GM18867 (cell line): ENCODE measurements around the gene CHST8.

ENCODE experiments used
- ATAC-seq: cut with Tn5 transposase; IDR thresholded peaks from one replicate; pipeline ENCODE4 v1.9.1; 2021; ENCODE audit warnings: mild to moderate bottlenecking, moderate library complexity; ENCODE audit not compliant: unreplicated experiment

Gene CHST8

DNA sequence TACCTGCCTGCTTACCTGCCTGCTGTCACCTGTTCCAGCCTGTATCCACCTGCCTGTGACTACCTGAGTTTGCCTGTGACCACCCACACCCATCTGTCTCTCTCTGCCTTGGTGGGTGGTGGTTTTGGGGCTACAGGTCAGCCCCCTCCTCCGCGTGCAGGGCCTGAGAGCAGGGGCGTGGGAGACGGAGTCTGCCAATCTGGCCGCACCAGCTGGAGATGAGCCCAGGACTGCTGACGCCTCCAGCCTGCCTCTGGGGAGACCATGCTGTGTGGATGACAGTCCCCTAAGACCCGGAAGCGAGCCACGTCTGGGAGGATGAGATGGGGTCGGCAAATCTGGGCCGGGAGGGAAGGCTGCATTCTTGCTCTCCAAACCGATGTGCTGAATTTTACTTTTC, 159.0 kb downstream of the CHST8 start:
- no peak for ATAC-seq

DNA sequence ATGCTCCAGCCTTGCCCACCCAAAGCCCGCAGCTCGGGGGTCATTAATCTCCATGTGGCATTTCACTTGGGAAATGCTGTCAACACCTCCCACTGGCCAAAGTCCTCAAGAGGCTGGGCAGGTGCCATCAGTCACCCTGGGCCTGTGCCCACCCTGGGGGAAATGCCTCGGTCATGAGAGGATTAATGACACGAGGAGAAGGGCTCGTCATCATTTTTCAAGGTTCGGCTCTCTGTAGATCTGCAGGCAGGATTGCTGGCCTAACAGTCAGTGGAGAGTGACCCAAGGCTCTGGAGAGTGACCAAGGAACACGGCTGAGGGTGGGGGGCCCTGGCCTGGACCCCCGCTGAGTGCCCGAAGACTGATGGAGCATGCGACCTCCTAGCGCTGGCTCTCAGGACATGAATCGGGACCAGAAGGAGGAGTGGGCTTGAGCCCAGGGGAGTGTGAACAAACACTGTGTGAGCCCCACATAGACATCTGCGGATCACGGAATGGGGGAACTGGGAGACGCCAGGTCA, 159.7 kb downstream of the CHST8 start:
- no peak for ATAC-seq

DNA sequence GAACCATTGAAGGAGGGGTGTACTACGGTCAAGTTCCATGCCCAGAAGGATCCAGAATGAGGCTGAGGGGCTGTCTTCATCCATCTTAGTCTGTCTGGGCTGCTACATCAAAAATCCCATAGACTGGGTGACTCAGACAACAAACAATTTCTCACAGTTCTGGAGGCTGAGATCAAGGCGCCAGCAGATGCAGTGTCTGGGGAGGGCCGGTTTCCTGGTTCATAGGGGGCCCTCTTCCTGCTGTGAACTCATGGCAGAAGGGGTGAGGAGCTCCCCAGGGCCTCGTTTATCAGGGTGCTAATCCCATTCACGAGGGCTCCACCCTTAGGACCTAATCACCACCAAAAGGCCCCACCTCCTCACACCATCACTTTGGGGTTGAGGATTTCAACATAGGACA, 160.2 kb downstream of the CHST8 start:
- no peak for ATAC-seq

DNA sequence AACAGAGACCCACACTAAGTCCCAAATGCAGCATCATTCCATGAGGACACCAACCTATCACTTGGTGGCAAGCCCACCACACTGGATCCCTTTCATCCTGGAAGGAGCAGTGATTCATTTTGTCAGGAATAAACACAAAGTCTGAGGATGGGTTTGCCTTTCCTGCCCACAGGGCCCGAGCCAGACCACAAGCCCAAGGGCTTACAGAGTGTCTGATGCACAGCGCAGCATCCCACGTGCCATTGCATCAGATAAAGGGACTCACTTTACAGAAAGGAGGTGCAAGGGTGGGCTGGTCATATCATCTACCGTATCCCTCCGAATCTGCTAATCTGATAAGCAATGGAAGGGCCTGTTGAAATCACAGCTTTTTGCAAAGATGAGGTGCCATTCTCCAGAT, 162.7 kb downstream of the CHST8 start:
- no peak for ATAC-seq

DNA sequence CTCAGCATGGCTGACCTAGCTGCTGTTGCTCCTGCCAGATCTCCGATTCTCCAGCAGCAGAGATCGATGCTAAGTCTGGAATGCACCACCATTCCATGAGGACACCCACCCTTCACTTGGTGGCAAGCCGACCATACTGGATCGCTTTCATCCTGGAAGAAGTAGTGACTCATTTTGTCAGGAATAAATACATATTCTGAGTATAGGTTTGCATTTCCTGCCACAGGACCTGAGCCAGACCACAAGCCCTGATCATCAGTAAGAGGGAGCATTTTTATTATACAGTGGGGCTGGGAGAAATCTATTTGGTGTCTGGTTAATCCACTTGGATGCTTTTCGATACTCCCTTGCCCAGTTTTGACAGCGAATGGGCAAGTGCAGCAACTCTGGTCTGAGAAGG, 164.0 kb downstream of the CHST8 start:
- ATAC-seq: no peak

DNA sequence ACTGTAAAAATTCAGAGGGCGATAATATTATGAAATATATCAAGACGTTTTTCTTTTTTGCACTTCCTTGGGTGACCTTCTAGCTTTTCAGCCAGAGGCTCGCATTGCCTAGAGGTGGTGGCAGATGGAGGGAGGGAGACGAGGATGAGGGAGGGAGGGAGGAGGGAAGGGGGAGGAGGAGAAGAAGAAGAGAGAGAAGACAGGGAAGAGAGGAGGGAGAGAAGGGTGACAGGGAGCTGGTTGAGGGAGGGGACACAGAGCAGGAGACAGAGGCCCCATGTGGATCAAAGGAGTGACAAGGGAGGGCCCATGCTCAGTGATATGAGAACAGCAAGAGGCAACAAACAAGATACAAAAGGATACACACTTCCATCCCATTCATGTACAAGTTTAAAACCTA, 166.9 kb downstream of the CHST8 start:
- no peak for ATAC-seq

DNA sequence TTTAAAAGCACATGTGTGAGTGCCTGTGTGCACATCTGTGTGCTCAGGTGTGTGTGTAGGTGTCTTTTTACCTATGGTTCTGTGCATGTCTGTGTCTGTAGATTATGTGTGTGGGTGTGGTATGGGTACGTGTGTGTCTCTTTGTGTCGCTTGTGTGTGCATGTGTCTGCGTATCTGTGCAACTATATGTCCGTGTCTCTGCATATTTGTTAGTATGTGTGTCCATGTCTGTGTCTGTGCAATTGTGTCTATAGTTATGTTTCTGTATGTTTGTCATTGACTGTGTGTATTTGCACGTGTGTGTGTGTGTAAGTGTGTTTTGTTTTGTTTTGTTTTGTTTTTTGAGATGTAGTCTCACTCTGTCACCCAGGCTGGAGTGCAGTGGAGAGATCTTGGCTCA, 167.6 kb downstream of the CHST8 start:
- no peak for ATAC-seq

DNA sequence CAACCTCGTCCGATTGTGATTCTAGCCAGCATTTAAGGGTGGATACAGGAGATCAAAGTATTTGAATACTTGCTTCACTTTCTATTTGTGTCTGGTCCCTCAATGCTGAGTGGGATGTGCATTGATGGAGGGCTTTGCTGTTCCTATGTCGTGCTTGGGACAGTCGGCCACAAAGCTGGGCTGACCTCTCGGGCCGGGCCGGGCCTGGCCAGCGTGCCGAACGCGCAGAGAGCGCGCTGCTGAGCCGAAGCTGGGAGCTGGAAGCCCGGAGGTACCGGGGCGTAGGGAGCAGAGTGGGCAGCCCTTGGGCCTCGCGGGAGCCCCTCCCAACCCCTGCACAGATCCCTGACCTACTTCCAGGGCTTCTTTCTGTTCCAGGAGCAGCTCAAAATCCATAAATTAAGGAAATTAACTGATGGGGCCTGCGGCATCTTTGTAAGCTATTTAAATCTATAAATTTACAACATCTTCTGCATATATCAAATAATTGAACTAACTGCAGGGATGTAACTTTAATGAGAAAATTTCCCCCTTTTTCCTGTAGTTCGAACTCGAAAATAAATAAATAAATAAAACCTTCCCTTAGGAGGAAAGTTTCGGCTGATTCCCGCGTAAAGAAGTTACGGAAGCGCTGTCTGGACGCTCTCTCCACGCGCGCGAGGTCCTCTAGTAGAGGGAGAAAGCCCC, 173.1 kb downstream of the CHST8 start:
- ATAC-seq: no peak

DNA sequence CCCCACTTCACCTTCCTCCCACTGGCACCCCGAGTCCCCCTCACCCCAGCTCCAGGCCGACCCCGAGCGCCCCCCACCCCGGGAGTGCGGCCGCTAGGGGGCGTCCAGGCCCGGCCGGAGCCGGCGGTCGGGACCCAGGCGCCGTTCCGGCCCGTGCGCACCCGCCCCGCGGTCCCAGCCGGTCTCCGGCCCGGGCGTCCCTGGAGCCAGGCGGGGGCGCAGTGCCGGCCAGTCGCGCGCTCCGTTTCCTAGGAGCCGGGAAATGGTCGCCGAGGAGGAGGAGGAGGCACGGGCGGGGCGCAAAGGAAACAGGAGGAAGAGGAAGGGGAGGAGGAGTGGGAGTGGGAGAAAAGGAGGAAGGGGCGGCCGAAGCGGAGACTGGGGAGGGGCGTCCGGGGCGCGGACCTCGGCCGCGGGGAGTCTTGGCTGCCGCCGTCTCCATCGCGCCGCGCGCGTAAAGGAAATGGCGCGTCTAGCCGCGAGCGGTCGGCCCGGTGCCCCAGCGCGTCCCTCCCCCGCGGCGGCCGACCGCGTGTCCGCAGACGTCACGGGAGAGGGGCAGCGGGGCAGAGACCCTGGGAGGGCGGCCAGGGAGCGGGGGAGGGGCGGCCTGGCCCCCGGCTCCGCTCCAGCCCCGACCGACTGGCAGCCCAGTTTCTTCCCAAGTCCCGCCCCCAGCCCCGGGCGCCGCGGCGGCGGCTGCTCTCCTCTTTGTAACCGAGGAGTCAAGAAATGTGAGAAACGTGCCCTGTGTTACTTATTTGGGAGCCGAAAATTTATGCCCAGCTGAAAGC, 173.8 kb downstream of the CHST8 start:
- no peak for ATAC-seq

DNA sequence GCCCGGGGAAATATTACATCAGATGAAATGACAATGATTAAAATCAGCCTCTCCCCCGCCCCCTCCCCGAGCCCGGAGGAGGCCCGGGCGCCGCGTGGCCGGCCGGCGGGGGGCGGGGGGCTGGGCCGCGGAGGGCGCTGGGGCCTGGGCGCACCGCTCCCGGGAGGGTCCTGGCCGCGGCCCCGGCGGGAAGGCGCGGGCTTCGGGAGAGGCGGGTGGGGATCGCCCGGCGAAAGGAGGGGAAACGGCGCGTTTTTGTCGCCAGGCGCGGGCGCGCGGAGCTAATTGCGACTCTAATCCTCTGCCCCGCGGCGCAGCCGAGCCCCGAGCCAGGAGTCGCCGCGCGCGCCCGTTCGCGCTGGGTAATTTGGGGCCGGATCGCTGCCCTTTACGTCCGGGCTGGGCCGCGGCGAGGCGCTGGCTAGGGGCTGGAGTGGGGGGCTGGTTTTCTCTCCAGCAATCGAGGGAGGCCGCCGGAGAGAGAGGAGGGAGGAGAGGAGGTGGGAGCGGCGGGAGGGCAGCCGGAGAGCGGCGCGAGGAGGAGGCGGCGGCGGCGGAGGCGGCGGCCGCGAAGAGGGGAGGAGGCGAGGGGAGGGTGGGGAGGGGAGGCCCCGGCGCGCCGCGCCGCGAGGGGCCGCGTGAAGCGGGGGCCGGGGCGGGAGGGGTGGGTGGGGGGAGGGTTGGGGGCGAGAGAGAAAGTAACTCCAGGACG, 174.6 kb downstream of the CHST8 start, which contains the start of gene KCTD15:
Gene KCTD15 (plus strand): TSS at position 707 of the 712 bp plus-strand sequence. CDS start 3,585 bp downstream, outside the sequence.
- no peak for ATAC-seq

DNA sequence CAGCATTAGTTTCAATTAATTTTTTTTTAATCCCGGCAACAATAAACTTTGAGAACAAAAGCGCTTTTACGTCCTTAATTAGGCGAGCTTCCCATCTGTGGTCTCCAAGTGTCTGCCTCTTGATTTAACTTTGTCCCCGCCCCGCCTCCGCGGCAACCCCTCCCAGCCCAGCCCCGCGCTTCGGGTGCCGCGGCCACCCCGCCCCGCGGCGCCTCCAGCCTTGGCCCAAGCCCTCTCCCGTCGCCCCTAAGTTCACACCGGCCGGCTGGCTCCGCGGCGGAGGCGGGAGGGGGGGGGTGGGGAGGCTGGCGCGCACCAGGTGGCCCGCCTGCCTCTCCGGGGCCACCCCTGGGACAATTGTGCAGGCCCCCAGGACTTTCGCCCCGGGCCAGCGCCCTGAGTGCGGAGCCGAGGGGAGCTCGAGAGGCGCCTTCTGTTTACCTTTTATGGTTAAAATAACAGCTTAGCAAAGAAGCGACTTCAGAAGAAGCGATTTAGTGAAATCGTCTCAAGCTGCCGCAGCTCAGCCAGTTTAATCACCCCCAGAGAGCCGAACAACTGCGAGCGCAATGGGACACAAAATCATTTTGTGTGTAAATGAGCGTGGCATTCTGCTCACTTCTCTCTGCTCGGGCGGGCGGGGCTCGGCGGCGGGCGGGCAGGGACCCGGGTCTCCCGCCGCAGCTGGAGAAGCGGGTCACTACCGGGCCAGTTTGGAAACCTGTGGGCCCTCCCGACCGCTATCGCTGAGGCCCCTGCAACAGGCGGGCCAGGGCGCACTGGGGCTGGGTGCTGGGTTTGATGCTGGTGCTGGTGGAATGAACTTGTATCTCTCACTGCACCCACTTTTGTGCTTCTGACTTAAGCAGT, 176.3 kb downstream of the CHST8 start:
- no peak for ATAC-seq

DNA sequence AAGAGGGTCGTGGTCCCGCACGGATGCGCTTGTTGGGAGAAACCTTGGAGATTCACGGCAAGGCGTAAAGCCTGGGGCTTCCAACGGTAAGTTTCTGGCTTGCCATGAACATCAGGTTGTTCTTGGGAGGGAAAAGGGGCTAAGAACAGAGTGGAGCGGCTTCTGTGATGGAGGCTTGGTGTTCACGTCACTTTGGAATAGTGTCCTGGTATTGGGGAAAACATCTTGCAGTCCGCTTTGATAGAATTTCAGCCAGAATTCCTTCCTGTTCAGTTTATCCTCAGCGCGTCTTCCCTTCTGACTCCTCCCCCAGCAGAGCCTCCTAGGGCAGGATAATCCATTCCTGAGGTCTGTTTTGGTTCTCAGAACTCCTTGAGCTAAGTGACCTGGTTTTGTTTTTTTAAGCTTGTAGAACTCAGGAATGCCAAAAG, 176.9 kb downstream of the CHST8 start:
- no peak for ATAC-seq

DNA sequence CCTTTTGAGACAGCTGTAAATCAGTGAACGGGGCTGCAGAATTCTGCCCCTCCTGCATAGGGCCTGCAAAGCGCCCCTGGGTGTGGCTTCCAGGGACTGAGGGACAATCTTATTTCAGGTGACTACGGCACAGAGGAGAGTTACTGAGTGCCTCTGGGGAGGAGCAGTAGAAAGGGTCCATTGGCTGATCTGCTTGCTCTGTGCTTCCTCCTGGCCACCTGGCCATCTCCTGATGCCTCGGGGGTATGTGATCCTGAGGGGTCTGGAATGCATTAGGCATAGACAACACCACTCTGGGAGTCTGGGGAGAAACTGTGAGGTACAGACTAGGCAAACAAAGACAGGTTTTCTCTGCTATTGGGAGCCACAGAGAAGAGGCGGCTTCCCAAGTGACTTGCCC, 177.7 kb downstream of the CHST8 start:
- no peak for ATAC-seq

DNA sequence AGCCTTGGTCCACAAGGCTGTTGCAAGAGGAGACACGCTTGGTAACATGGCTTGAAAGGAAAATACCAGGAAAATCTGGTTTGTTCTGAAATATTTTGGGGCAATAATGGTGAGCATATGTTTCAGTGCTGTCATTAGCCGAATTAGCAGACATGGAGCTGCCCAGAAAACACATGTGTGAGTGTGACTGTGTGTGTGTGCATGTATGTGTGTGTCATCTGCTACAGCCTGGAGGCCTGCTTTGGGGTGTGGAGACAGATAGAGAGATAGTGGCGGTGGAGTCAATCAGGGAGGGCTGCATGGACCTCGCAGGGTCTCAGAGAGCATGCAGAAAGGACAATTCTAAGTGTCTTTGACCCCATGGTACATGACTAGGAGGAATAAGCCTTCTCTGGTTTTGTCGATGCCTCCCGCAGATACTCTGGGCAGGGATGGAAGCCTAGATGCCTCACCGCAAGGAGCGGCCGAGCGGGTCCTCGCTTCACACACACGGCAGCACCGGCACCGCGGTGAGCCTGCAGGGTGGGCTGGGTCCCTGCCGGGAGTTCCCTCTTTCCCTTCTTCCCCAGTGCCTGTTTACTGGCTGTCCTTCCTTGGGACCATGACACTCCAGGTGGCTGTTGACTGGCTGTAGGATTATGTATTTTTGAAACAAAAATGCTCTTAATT, 178.4 kb downstream of the CHST8 start:
- no peak for ATAC-seq

DNA sequence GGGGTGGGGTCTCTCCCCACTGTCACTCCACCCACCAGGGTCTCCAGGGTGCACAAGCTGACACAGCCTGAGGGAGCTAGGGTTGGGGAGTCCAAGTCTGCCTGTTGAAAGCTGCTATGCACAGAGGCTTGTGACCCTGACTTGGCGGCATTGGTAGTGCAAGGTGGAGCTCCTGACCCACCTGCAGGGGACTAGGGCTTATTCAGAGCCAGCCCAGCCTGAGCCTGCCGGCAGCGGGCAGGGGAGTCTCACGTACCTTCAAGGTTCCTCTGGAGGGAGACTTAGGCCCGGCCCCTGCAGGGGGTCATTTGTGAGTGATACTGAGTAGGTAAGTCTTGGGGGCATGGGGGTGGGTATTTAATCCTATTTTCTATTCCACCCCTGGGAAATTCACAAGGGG, 179.7 kb downstream of the CHST8 start:
- ATAC-seq: no peak

DNA sequence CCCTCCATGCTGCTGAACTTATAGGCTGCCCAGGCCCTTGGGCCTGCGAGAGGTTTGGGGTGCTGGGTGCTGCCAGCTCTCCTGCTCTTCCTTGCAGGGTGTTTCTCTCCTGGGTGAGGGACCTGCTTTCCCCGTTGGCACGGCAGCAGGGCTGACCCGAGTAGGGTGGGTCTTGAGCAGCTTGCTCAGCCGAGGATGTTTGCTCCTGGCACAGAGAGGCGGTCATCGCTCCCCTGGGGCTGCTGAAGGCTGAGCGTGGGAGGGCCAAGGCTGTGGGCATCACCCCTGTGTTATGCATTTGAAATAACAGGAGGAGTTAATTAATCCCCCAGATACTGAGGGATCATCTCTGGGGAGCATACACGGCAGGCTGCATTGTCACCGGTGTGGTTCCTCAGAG, 180.2 kb downstream of the CHST8 start:
- no peak for ATAC-seq

DNA sequence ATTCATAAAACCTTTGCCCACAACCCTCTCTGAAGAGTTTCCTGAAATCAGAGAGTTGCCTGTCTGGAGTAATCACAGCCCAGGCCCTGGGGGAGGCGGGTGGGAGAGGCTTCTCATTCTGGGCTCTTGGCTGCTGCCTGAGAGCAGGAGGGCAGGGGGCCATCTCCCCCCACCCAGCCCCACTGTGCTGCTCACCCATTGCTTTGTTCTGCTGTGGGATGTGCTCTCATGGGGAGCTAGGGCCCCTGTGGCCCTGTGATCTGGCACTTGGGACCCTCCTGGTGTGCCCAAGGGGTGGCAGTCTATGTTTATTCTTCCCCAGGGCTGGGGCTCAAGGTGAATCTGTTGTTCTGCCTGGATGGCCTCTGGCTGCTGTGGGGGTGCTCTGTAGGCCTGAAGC, 181.0 kb downstream of the CHST8 start:
- no peak for ATAC-seq

DNA sequence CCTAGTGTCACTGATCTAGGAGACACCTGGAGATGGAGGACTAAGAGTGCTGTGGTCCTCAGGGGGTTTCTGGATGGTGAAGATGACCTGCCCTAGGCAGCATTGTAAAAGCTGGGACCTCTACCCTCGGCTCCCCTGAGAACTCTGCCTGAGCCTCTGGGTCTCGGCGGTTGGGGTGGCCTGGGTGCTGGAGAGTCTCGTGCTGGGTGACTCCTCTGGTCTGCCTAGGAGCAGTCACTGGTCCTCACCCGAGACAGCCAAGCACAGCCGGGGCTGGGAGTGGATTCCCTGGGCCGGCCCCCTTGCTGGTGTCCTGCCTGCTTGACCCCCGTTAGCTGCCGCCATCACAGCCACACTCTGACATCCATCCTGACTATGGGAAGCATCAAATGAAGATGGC, 181.6 kb downstream of the CHST8 start:
- ATAC-seq: no peak

DNA sequence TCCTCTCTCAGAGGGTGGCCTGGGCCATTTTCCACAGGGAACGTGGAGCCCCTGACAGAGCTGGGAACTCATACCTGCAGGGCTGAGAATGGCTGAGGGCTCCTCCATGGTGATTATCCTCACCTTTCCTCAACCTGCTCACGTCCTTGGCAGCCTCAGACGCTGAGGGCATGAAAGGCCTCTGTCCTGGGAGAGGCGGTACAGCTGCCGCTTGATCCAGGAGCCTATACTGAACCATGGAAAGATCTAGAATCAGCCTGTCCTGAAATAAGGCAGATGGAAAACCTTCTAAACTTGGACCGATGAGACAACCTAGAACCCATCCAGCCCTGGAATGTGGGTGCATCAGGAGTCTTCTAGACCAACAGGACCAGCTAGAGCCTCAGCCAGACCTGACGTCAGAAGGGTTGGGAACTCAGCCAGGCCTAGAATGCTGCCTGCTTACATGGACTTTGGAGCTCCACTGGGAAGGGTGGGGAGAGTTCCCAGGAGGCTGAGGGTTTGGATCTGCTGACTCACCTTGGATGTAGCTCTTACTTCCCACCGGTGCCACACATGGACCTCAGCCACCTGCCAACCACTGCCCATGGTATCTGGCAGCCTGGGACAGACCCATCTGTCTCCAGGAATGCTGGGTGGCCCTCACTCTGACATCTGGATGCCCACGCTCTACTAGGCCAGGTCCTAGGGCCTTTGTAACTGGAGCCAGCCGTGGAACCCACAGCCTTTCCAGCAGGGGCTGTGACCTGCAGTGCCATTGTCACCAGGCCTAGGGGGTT, 182.5 kb downstream of the CHST8 start:
- no peak for ATAC-seq
